Measurements from ENCODE around the gene TMEM151B. TPM values are rescaled to one million over a fixed set of nuclear protein-coding genes. Genes with fewer than 3 reads are reported as not detected.

Gene TMEM151B
- polyA plus RNA-seq, 2 of the 4 experiments (the other 2 are of a cell fraction): 0.01 TPM; not detected in 1

DNA sequence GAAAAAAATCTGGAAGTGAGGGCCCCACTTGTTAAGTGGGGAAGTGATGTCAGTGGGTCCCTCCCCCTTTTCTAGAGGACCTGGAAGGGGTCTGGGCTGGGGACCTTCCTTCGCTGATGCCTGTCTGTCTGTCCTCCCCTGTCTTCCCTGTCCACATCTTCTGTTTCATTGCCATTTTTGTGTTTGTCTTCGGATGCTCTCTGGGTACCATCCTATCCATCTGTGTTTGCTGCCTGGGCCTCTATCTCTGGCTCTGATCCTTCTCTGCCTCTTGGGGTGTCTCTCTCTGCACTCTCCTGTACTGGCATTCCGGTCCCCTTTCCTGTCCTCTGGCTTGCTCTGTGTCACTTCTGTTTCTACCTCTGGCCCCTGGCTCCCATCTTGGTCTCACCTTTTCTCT, 2.3 kb downstream of the TMEM151B start:
- H3K27ac ChIP-seq: no peak overlapping the region
- no peak overlapping the region for H3K4me2 ChIP-seq
- no peaks in the 10 kb centered on the region for H3K9me3 ChIP-seq
- DNase-seq (ENCODE audit: low read depth in 1 of 2, low spot score in 1 of 2) (no peak), FAIRE-seq (no peak), ATAC-seq (no peak)
- 56% methylated on average over 3 of the region's 3 CpGs for WGBS (ENCODE audit: missing lambda C conversion rate)
- no peak for TF ChIP-seq HEYL (CRISPR knock-in tag; IDR thresholded peaks at IDR 0.05)
- TF ChIP-seq, protein P1, sequence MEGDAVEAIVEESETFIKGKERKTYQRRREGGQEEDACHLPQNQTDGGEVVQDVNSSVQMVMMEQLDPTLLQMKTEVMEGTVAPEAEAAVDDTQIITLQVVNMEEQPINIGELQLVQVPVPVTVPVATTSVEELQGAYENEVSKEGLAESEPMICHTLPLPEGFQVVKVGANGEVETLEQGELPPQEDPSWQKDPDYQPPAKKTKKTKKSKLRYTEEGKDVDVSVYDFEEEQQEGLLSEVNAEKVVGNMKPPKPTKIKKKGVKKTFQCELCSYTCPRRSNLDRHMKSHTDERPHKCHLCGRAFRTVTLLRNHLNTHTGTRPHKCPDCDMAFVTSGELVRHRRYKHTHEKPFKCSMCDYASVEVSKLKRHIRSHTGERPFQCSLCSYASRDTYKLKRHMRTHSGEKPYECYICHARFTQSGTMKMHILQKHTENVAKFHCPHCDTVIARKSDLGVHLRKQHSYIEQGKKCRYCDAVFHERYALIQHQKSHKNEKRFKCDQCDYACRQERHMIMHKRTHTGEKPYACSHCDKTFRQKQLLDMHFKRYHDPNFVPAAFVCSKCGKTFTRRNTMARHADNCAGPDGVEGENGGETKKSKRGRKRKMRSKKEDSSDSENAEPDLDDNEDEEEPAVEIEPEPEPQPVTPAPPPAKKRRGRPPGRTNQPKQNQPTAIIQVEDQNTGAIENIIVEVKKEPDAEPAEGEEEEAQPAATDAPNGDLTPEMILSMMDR (IDR thresholded peaks at IDR 0.05): no peak
- no peak overlapping the region for H3K4me3 ChIP-seq
- ChIA-PET CTCF (interaction anchor here (1.0 to 1.8 kb wide), 3 partner anchors 16 to 66 kb away, joined by 3 to 4 read pairs (median 3); no protein-coding TSS in a partner anchor), POLR2A (no interaction called here)
- no peaks in the 10 kb centered on the region for H3K4me1 ChIP-seq

DNA sequence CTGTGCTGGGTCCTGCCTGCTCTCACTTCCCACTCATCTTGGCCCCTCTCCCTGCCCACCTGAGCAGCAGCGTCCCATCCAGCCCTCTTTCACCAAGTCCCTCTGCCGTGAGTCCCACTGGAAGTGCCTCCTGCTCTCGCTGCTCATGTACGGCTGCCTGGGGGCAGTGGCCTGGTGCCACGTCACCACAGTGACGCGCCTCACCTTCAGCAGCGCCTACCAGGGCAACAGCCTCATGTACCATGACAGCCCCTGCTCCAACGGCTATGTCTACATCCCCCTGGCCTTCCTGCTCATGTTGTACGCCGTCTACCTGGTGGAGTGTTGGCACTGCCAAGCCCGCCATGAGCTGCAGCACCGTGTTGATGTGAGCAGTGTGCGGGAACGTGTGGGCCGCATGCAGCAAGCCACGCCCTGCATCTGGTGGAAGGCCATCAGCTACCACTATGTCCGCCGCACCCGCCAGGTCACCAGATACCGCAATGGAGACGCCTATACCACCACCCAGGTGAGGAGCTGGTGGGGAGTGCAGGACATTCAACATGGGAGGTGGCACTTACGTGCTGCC, 2.8 kb downstream of the TMEM151B start:
- no peaks in the 10 kb centered on the region for H3K4me1 ChIP-seq
- TF ChIP-seq HEYL (CRISPR knock-in tag; IDR thresholded peaks at IDR 0.05) (no peak), EHF (CRISPR knock-in tag; IDR thresholded peaks at IDR 0.05) (no peak), SMC3 (IDR thresholded peaks at IDR 0.05) (no peak)
- 72% methylated on average over 14 of the region's 23 CpGs for WGBS (ENCODE audit: missing lambda C conversion rate)
- H3K4me2 ChIP-seq: no peak overlapping the region
- CTCF ChIA-PET: interaction anchor here (1.6 to 1.8 kb wide), 2 partner anchors 16 to 66 kb away, joined by 4 to 6 read pairs; no protein-coding TSS in a partner anchor
- no peaks in the 10 kb centered on the region for H3K9me3 ChIP-seq
- no peak overlapping the region for H3K4me3 ChIP-seq
- FAIRE-seq (no peak), DNase-seq (ENCODE audit: low read depth in 1 of 2, low spot score in 1 of 2) (no peak), ATAC-seq (no peak)
- no peak overlapping the region for H3K27ac ChIP-seq
- POLR2A ChIA-PET: no interaction called here

GRCh38 chr6:44273617-44274016, 3.4 kb downstream of the TMEM151B start:
- ChIA-PET POLR2A (no interaction called here), CTCF (interaction anchor here (1.0 to 2.8 kb wide), 3 partner anchors 15 to 66 kb away, joined by 3 to 12 read pairs (median 6); no protein-coding TSS in a partner anchor)
- no peak for ATAC-seq
- Histone ChIP-seq H3K4me1 (no peaks in the 10 kb centered on the region), H3K4me3 (no peak overlapping the region), H3K9me3 (no peaks in the 10 kb centered on the region), H3K27ac (no peak overlapping the region), H3K4me2 (no peak overlapping the region)
- DNase-seq (ENCODE audit: low read depth in 1 of 2, low spot score in 1 of 2): no peak
- no peak for FAIRE-seq
- TF ChIP-seq POLR2A (IDR thresholded peaks at IDR 0.05; ENCODE audit: low read length) (no peak), TP53 (CRISPR knock-in tag; IDR thresholded peaks at IDR 0.05) (no peak), CBX8 (IDR thresholded peaks at IDR 0.05) (no peak)
- 0% methylated on average over 1 of the region's 1 CpG for WGBS (ENCODE audit: missing lambda C conversion rate)

DNA sequence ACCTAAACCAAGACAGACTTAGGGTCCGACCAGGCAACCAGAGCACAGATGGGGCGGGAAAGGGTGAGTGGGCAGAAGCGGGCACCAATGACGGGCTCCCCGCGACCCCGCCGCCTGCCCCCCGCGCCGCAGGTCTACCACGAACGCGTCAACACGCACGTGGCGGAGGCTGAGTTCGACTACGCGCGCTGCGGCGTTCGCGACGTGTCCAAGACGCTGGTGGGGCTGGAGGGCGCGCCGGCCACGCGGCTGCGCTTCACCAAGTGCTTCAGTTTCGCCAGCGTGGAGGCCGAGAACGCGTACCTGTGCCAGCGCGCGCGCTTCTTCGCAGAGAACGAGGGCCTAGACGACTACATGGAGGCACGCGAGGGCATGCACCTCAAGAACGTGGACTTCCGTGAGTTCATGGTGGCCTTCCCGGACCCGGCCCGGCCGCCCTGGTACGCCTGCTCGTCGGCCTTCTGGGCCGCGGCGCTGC, 5.1 kb downstream of the TMEM151B start:
- DNase-seq (ENCODE audit: low read depth in 1 of 2, low spot score in 1 of 2) (no peak), ATAC-seq (no peak), FAIRE-seq (no peak)
- no peak overlapping the region for H3K27ac ChIP-seq
- H3K4me3 ChIP-seq: no peak overlapping the region
- H3K4me2 ChIP-seq: no peak overlapping the region
- ChIA-PET CTCF (interaction anchor here (1.1 to 5.0 kb wide), 5 partner anchors 7 to 64 kb away, joined by 3 to 29 read pairs (median 4); partner anchors contain the start of gene AARS2), POLR2A (no interaction called here)
- 93% methylated on average over 49 of the region's 59 CpGs for WGBS (ENCODE audit: missing lambda C conversion rate)
- no peaks in the 10 kb centered on the region for H3K4me1 ChIP-seq
- no peak for TF ChIP-seq NPAS2 (CRISPR knock-in tag; IDR thresholded peaks at IDR 0.05; ENCODE audit: borderline replicate concordance)
- TF ChIP-seq, protein P2, sequence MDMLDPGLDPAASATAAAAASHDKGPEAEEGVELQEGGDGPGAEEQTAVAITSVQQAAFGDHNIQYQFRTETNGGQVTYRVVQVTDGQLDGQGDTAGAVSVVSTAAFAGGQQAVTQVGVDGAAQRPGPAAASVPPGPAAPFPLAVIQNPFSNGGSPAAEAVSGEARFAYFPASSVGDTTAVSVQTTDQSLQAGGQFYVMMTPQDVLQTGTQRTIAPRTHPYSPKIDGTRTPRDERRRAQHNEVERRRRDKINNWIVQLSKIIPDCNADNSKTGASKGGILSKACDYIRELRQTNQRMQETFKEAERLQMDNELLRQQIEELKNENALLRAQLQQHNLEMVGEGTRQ (IDR thresholded peaks at IDR 0.05): no peak
- TF ChIP-seq, protein P3, sequence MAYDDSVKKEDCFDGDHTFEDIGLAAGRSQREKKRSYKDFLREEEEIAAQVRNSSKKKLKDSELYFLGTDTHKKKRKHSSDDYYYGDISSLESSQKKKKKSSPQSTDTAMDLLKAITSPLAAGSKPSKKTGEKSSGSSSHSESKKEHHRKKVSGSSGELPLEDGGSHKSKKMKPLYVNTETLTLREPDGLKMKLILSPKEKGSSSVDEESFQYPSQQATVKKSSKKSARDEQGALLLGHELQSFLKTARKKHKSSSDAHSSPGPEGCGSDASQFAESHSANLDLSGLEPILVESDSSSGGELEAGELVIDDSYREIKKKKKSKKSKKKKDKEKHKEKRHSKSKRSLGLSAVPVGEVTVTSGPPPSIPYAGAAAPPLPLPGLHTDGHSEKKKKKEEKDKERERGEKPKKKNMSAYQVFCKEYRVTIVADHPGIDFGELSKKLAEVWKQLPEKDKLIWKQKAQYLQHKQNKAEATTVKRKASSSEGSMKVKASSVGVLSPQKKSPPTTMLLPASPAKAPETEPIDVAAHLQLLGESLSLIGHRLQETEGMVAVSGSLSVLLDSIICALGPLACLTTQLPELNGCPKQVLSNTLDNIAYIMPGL (CRISPR knock-in tag; IDR thresholded peaks at IDR 0.05; ENCODE audit: borderline replicate concordance): no peak
- TF ChIP-seq, protein P4, sequence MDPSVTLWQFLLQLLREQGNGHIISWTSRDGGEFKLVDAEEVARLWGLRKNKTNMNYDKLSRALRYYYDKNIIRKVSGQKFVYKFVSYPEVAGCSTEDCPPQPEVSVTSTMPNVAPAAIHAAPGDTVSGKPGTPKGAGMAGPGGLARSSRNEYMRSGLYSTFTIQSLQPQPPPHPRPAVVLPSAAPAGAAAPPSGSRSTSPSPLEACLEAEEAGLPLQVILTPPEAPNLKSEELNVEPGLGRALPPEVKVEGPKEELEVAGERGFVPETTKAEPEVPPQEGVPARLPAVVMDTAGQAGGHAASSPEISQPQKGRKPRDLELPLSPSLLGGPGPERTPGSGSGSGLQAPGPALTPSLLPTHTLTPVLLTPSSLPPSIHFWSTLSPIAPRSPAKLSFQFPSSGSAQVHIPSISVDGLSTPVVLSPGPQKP (IDR thresholded peaks at IDR 0.05; ENCODE audit: low read depth, low read length): no peak
- TF ChIP-seq HOXB13 (CRISPR knock-in tag; IDR thresholded peaks at IDR 0.05; ENCODE audit: low read depth): no peak
- TF ChIP-seq, protein P5, sequence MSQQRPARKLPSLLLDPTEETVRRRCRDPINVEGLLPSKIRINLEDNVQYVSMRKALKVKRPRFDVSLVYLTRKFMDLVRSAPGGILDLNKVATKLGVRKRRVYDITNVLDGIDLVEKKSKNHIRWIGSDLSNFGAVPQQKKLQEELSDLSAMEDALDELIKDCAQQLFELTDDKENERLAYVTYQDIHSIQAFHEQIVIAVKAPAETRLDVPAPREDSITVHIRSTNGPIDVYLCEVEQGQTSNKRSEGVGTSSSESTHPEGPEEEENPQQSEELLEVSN (IDR thresholded peaks at IDR 0.05; ENCODE audit: borderline replicate concordance, low read depth): no peak
- no peak for TF ChIP-seq MAZ (IDR thresholded peaks at IDR 0.05; ENCODE audit: borderline replicate concordance, low read depth, low read length)
- no peak for TF ChIP-seq EHF (CRISPR knock-in tag; IDR thresholded peaks at IDR 0.05)
- TF ChIP-seq PHF8 (IDR thresholded peaks at IDR 0.05; ENCODE audit: borderline replicate concordance, low read depth): no peak
- TF ChIP-seq HEYL (CRISPR knock-in tag; IDR thresholded peaks at IDR 0.05): no peak
- no peaks in the 10 kb centered on the region for H3K9me3 ChIP-seq
